HG03442 (cell line): ENCODE data around the gene LGI2.

Source experiments
- ATAC-seq: cut with Tn5 transposase; IDR thresholded peaks from one replicate; pipeline ENCODE4 v1.9.1; 2021; ENCODE audit warnings: mild to moderate bottlenecking, moderate library complexity; ENCODE audit not compliant: unreplicated experiment

The LGI2 gene

DNA sequence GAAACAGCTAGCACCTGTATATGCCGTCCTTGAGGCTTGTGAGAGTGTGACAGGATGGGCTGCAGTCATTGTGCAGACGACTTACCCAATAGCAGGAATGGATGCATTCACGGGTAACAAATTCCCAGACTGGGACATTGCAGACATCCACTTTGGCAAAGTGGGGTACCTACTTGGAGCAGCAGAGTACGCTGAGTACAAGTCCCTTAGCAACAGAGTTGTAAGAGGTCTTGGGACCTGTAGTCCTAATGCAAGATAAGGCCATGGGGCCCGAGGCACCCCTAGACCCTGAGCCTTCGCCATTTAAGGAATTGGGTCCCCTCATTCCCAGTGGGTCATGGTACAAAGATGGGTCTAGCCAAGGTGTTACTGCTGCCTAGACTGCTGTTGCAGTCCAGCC, 62.5 kb downstream of the LGI2 start:
- ATAC-seq, result no peak

DNA sequence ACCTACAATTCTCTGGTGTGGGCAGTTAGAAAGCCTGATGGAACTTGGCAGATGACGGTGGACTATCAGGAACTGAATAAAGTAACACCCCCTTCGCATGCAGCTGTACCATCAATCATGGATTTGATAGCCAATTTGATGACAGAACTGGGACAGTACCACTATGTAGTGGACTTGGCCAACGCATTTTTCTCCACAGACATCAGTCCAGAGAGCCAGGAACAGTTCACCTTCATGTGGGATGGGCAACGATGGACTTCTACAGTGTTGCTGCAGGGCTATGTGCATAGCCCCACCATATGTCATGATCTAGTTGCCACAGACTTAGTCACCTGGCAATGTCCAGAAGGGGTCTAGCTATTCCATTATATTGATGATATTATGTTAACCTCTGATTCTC, 63.4 kb downstream of the LGI2 start:
- ATAC-seq, result no peak

DNA sequence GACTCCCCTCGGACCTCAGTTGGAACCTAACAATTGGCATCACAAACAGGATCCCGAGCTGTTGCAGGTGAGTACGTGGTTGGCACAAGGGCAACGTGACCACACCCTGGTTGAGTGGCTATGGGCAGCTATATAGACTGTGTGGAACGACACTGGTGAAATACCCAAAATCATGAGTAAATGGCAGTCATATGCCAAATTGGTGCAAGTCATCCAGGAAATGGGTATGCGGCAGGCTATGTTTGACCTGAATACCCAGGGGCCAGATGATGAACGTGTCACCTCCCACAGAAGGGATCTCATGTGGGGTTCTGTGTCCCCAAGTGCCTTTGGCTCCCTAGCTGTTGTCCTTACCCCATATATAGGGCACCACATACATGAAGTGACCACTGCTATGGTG, 64.7 kb downstream of the LGI2 start:
- ATAC-seq, result no peak

DNA sequence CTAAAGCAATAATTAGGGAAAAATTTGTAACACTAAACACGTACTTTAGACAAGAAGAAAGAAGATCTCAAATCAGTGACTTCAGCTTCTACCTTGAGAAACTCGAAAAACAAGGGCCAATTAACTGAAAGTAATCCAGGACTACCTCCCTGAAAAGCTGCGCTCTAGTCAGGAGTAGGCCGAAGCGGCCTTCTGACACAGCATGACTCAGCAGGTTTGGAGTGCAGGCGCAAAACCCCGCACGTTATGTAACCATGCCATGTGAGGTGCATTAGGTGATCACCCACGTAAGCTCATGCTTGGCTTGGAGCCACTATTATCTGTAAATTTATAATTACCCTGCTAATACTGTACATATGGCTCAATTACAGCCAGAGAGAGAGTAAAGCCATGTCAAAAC, 65.1 kb downstream of the LGI2 start:
- no peak for ATAC-seq

DNA sequence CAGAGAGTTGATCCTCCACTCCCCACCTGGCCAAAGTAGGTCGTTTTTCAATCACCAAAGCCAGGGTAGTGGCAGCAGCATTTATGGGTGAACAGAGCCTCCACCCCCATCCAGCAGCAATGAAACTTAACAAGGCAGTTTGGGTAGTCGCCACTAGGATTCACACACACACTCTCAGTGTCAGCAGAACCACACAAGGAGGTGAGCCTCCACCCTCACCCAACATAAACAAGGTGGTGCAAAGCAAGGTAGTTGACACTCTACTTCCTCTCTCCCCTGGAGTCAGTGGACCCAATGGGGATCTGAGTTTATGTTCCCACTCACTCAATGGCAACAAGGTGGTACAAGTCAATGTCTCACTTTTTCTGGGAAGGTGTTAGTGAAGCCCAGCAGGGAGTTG, 67.5 kb downstream of the LGI2 start:
- no peak for ATAC-seq

DNA sequence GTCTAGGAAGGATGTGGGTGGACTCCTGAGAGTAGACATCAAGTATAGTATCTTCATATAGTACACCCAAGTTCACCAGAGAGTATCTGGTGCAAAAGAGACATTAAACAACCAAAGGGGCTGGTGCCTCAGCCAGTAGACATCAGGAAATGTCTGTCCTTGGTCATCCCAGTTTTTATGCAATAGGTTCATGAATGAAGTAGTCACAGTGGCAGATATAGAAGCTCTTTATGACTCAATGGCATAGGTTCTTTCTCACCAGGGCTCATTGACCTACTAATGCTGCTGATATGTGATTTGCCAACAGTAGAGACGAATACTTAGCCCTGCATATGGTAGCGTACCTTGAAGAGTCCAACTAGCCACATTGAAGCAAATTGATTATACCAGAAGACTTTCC, 72.9 kb downstream of the LGI2 start:
- ATAC-seq, result no peak

DNA sequence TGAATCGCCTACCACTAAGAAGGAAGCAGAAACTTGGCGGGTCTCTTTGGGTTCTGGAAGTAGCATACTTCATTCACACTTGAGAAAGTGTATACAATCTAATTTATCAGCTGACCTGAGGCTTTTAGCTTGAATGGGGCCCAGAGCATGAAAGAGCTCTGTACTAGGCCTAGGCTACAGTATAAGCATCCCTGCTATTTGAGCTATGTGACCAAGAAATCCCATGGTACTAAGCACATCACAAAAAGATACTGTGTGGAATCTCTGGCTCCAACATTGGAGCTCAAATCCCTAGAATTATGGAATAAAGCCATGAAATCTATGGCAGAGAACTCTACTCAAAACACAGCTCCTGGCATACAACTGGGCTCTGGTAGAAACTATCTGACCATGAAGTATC, 74.0 kb downstream of the LGI2 start:
- no peak for ATAC-seq

DNA sequence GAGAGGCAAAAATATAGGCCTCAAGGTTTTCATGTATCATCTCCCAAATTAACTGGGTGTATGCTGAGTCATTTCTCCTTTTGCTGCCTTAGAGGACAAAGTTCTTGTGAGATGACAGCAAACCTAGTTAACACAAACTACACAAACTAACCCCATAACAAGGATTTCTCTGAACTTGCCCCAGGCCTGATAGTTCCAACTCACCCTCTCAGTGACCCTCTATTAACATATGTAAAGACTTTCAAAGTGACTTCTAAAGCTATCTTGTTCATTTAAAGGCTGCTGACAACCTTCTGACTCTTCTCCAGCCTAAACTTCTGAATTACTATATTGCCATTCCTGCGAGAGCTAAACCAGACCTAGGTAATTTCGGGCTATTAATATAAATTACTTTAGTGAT, 74.7 kb downstream of the LGI2 start:
- ATAC-seq, result no peak

DNA sequence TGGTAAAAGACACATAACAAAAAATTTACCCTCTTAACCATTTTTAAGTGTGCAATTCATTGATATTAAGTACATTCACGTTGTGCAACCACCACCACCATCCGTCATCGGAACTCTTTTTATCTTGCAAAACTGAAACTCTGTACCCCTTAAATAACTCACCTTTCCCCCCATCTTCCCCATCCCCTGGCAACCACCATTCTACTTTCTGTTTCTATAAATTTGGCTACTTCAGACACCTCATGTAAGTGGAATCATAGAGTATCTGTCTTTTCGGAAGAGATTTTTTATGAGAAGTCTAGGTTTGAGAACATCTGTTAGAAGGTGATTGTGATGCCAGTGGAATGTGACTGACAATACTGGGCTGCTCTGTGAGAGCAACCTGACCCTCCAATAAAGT, 78.1 kb downstream of the LGI2 start:
- no peak for ATAC-seq

DNA sequence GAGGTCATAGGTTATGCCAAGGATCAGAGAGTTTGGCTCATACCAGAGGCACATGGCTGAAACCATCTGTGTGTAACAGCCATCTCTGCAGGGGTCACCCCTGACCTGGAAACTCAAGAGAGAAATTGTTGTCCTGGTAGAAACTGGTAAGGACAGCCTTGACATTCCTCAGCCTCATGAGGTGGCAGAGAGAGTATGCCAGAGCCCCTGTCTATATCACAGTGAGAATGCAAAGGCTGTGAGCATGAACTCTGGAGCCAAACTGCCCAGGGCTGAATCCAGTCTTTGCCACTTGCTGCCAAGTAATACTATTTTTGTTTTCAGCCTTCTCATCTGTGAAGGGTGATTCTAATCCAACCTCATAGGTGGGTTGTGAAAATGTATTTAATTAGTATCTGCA, 80.8 kb downstream of the LGI2 start:
- ATAC-seq, result no peak
